Activated naive CD4-positive, alpha-beta T cell treated with anti-CD3 and anti-CD28 coated beads, Interleukin-2, amount 10 ng/mL, durations not matched to agents 7 days and 5 days (primary cell): Measurements from ENCODE around the gene ITIH4.
A peak's percentile ranks its signal among the peaks of the same experiment; 100 is the strongest.

ENCODE experiments used
- CTCF ChIA-PET: fragments of 350-600 bp; sonication (Branson Sonifier 250); formaldehyde crosslinking; loops from one replicate; lab custom pipeline; 2021; ENCODE audit warnings: antibody characterized with exemption; lab: Charles Lee
- DNase-seq: peaks from one replicate; pipeline ENCODE4 v3.0.0-alpha.2; 2020
- H3K27ac Mint-ChIP-seq: one replicate; pipeline ENCODE4 v1.8.0; 2021; ENCODE audit warnings: mild to moderate bottlenecking, moderate library complexity, mixed read lengths
- H3K27me3 Mint-ChIP-seq: one replicate; pipeline ENCODE4 v1.8.0; 2021; ENCODE audit warnings: mild to moderate bottlenecking, mixed read lengths
- H3K36me3 Mint-ChIP-seq: one replicate; pipeline ENCODE4 v1.8.0; 2021; ENCODE audit warnings: mixed read lengths
- H3K4me1 Mint-ChIP-seq: one replicate; pipeline ENCODE4 v1.8.0; 2021; ENCODE audit warnings: mixed read lengths
- H3K4me3 Mint-ChIP-seq: one replicate; pipeline ENCODE4 v1.8.0; 2021; ENCODE audit warnings: mild to moderate bottlenecking, moderate library complexity, mixed read lengths
- H3K9me3 Mint-ChIP-seq: one replicate; pipeline ENCODE4 v1.8.0; 2021; ENCODE audit warnings: mixed read lengths

ITIH4 gene

GRCh38 chr3:52845157-52845556, 14.7 kb upstream of the ITIH4 start:
- no peak for DNase-seq
- Mint-ChIP-seq H3K9me3 (no peaks in the 10 kb centered on the region), H3K4me3 (no peak overlapping the region), H3K27me3 (no peaks in the 10 kb centered on the region), H3K36me3 (peaks cover 7% of the 10 kb centered on the region), H3K4me1 (peaks cover 4% of the 10 kb centered on the region), H3K27ac (no peak overlapping the region)
- CTCF ChIA-PET, result interaction anchor here (1.1 to 1.8 kb wide), 4 partner anchors 13 to 226 kb away, joined by 3 to 4 read pairs (median 4); no protein-coding TSS in a partner anchor

GRCh38 chr3:52844290-52844975, 14.0 kb upstream of the ITIH4 start:
- Mint-ChIP-seq H3K4me1 (peaks cover 9% of the 10 kb centered on the region), H3K4me3 (no peak overlapping the region), H3K27ac (no peak overlapping the region), H3K9me3 (no peaks in the 10 kb centered on the region), H3K27me3 (no peaks in the 10 kb centered on the region), H3K36me3 (peaks cover 8% of the 10 kb centered on the region)
- CTCF ChIA-PET, result interaction anchor here (1.1 to 1.2 kb wide), 3 partner anchors 88 to 227 kb away, joined by 3 to 4 read pairs (median 3); no protein-coding TSS in a partner anchor
- no peak for DNase-seq

GRCh38 chr3:52843881-52844280, 13.4 kb upstream of the ITIH4 start:
- CTCF ChIA-PET, result interaction anchor here (1.1 to 1.2 kb wide), 2 partner anchors 12 to 228 kb away, joined by 3 read pairs; no protein-coding TSS in a partner anchor
- Mint-ChIP-seq H3K36me3 (peaks cover 8% of the 10 kb centered on the region), H3K9me3 (no peaks in the 10 kb centered on the region), H3K27me3 (no peaks in the 10 kb centered on the region), H3K4me1 (peaks cover 14% of the 10 kb centered on the region), H3K27ac (no peak overlapping the region), H3K4me3 (no peak overlapping the region)
- DNase-seq, result no peak

GRCh38 chr3:52843108-52843865, 12.8 kb upstream of the ITIH4 start:
- no peaks in the 10 kb centered on the region for H3K27me3 Mint-ChIP-seq
- CTCF ChIA-PET, result interaction anchor here (1.1 to 1.2 kb wide), 2 partner anchors 11 to 229 kb away, joined by 3 read pairs; no protein-coding TSS in a partner anchor
- H3K36me3 Mint-ChIP-seq, result peaks cover 8% of the 10 kb centered on the region
- H3K4me3 Mint-ChIP-seq, result no peak overlapping the region
- H3K27ac Mint-ChIP-seq, result no peak overlapping the region
- DNase-seq, result no peak
- H3K9me3 Mint-ChIP-seq, result no peaks in the 10 kb centered on the region
- H3K4me1 Mint-ChIP-seq, result peaks cover 20% of the 10 kb centered on the region

- H3K4me3 Mint-ChIP-seq, result no peak overlapping the region
- no peak overlapping the region for H3K27ac Mint-ChIP-seq
- no peak for DNase-seq
- no peaks in the 10 kb centered on the region for H3K9me3 Mint-ChIP-seq
- peaks cover 12% of the 10 kb centered on the region for H3K36me3 Mint-ChIP-seq
- CTCF ChIA-PET, result no interaction called here
- no peaks in the 10 kb centered on the region for H3K27me3 Mint-ChIP-seq
- H3K4me1 Mint-ChIP-seq, result peaks cover 29% of the 10 kb centered on the region
Measured at GRCh38 chr3:52842424-52842823, 12.0 kb upstream of the ITIH4 start.

GRCh38 chr3:52841981-52842340, 11.5 kb upstream of the ITIH4 start:
- Mint-ChIP-seq H3K36me3 (peaks cover 12% of the 10 kb centered on the region), H3K9me3 (no peaks in the 10 kb centered on the region), H3K27me3 (no peaks in the 10 kb centered on the region), H3K4me3 (no peak overlapping the region), H3K4me1 (peaks cover 33% of the 10 kb centered on the region), H3K27ac (no peak overlapping the region)
- CTCF ChIA-PET, result no interaction called here
- DNase-seq, result no peak

GRCh38 chr3:52841211-52841980, 10.9 kb upstream of the ITIH4 start:
- DNase-seq, result no peak
- CTCF ChIA-PET, result no interaction called here
- peaks cover 12% of the 10 kb centered on the region for H3K36me3 Mint-ChIP-seq
- H3K4me1 Mint-ChIP-seq, result peaks cover 34% of the 10 kb centered on the region
- no peak overlapping the region for H3K4me3 Mint-ChIP-seq
- no peak overlapping the region for H3K27ac Mint-ChIP-seq
- H3K27me3 Mint-ChIP-seq, result no peaks in the 10 kb centered on the region
- H3K9me3 Mint-ChIP-seq, result no peaks in the 10 kb centered on the region

GRCh38 chr3:52839892-52840545, 9.5 kb upstream of the ITIH4 start:
- no peak overlapping the region for H3K4me3 Mint-ChIP-seq
- no peaks in the 10 kb centered on the region for H3K9me3 Mint-ChIP-seq
- peaks cover 33% of the 10 kb centered on the region for H3K4me1 Mint-ChIP-seq
- DNase-seq, result no peak
- H3K27ac Mint-ChIP-seq, result no peak overlapping the region
- CTCF ChIA-PET, result interaction anchor here (1.2 kb wide), 1 partner anchor 95 kb away, joined by 4 read pairs; no protein-coding TSS in a partner anchor
- H3K27me3 Mint-ChIP-seq, result no peaks in the 10 kb centered on the region
- H3K36me3 Mint-ChIP-seq, result peaks cover 12% of the 10 kb centered on the region

GRCh38 chr3:52839268-52839575, 8.8 kb upstream of the ITIH4 start:
- H3K27ac Mint-ChIP-seq, result no peak overlapping the region
- H3K9me3 Mint-ChIP-seq, result no peaks in the 10 kb centered on the region

GRCh38 chr3:52838561-52839267, 8.2 kb upstream of the ITIH4 start:
- Mint-ChIP-seq H3K27me3 (no peaks in the 10 kb centered on the region), H3K36me3 (peaks cover 12% of the 10 kb centered on the region), H3K4me1 (peaks cover 33% of the 10 kb centered on the region), H3K9me3 (no peaks in the 10 kb centered on the region), H3K27ac (no peak overlapping the region), H3K4me3 (no peak overlapping the region)
- peak; percentile 54 for DNase-seq
- CTCF ChIA-PET, result interaction anchor here (0.8 to 2.5 kb wide), 9 partner anchors 9 to 97 kb away, joined by 3 to 9 read pairs (median 4); no protein-coding TSS in a partner anchor

More at GRCh38 chr3:52839268-52839575, 8.8 kb upstream of the ITIH4 start:
- Mint-ChIP-seq H3K36me3 (peaks cover 12% of the 10 kb centered on the region), H3K4me1 (peaks cover 33% of the 10 kb centered on the region), H3K4me3 (no peak overlapping the region), H3K27me3 (no peaks in the 10 kb centered on the region)
- CTCF ChIA-PET, result interaction anchor here (0.8 to 2.5 kb wide), 8 partner anchors 8 to 96 kb away, joined by 3 to 9 read pairs (median 4); no protein-coding TSS in a partner anchor
- DNase-seq, result no peak

GRCh38 chr3:52836986-52837385, 6.5 kb upstream of the ITIH4 start:
- Mint-ChIP-seq H3K9me3 (no peaks in the 10 kb centered on the region), H3K27ac (no peak overlapping the region), H3K36me3 (peaks cover 12% of the 10 kb centered on the region), H3K4me3 (no peak overlapping the region), H3K27me3 (no peaks in the 10 kb centered on the region), H3K4me1 (peaks cover 33% of the 10 kb centered on the region)
- CTCF ChIA-PET, result interaction anchor here (1.2 to 2.5 kb wide), 4 partner anchors 10 to 43 kb away, joined by 3 to 9 read pairs (median 4); no protein-coding TSS in a partner anchor
- DNase-seq, result no peak

GRCh38 chr3:52836471-52836845, 6.0 kb upstream of the ITIH4 start:
- DNase-seq, result no peak
- Mint-ChIP-seq H3K36me3 (peaks cover 8% of the 10 kb centered on the region), H3K4me3 (no peak overlapping the region), H3K4me1 (peaks cover 33% of the 10 kb centered on the region), H3K9me3 (no peaks in the 10 kb centered on the region), H3K27ac (no peak overlapping the region), H3K27me3 (no peaks in the 10 kb centered on the region)
- CTCF ChIA-PET, result interaction anchor here (1.2 kb wide), 1 partner anchor 16 kb away, joined by 4 read pairs; no protein-coding TSS in a partner anchor
